SK-N-SH (cell line): ENCODE data around the gene CCDC27.

Experiments used
- ELF1 ChIP-seq: IDR thresholded peaks from 2 replicates; pipeline ENCODE4 v1.4.0; 2012
- EP300 ChIP-seq, 2 experiments: IDR thresholded peaks; 2 replicates each; pipeline versions ENCODE4 v1.4.0 to v1.6.1; 2012; ENCODE audit warnings: borderline replicate concordance in 1 of 2, low read depth in 1 of 2, low read length in 1 of 2
- FOXJ3 ChIP-seq: sonication (generic); formaldehyde crosslinking; IDR thresholded peaks from 2 replicates; pipeline ENCODE4 v1.5.1; 2020; ENCODE audit warnings: mild to moderate bottlenecking, missing genetic modification reagents
- GABPA ChIP-seq: IDR thresholded peaks from 2 replicates; pipeline ENCODE4 v1.4.0; 2012; ENCODE audit warnings: low read depth, mild to moderate bottlenecking
- NFIC ChIP-seq: IDR thresholded peaks from 2 replicates; pipeline ENCODE4 v1.4.0; 2012; ENCODE audit warnings: borderline replicate concordance
- POLR2AphosphoS5 ChIP-seq: IDR thresholded peaks from 2 replicates; pipeline ENCODE4 v1.6.1; 2012; ENCODE audit warnings: low read depth, low read length
- RAD21 ChIP-seq: IDR thresholded peaks from 2 replicates; pipeline ENCODE4 v1.6.1; 2012; ENCODE audit warnings: mild to moderate bottlenecking, low read length
- RCOR1 ChIP-seq: fragments of 150-350 bp; IDR thresholded peaks from 2 replicates; pipeline ENCODE4 v1.6.1; 2017; ENCODE audit warnings: antibody characterized with exemption, low read length
- SMC3 ChIP-seq: IDR thresholded peaks from 2 replicates; pipeline ENCODE4 v1.6.1; 2012; ENCODE audit warnings: low read depth, low read length, improper control_type of control experiment
- TAF1 ChIP-seq: IDR thresholded peaks from 2 replicates; pipeline ENCODE4 v1.6.1; 2012; ENCODE audit warnings: low read depth, mild to moderate bottlenecking, low read length, moderate library complexity, borderline replicate concordance
- TF ChIP-seq, protein P1 (sequence below): fragments of 200-600 bp; sonication (generic); IDR thresholded peaks from 2 replicates; pipeline ENCODE4 v1.6.1; 2017; ENCODE audit warnings: antibody characterized with exemption, mild to moderate bottlenecking, moderate library complexity
- TF ChIP-seq, protein P2 (sequence below): IDR thresholded peaks from 2 replicates; pipeline ENCODE4; 2012
- TF ChIP-seq, protein P3 (sequence below): IDR thresholded peaks from 2 replicates; pipeline ENCODE4 v1.4.0; 2012; ENCODE audit warnings: low read depth

DNA sequence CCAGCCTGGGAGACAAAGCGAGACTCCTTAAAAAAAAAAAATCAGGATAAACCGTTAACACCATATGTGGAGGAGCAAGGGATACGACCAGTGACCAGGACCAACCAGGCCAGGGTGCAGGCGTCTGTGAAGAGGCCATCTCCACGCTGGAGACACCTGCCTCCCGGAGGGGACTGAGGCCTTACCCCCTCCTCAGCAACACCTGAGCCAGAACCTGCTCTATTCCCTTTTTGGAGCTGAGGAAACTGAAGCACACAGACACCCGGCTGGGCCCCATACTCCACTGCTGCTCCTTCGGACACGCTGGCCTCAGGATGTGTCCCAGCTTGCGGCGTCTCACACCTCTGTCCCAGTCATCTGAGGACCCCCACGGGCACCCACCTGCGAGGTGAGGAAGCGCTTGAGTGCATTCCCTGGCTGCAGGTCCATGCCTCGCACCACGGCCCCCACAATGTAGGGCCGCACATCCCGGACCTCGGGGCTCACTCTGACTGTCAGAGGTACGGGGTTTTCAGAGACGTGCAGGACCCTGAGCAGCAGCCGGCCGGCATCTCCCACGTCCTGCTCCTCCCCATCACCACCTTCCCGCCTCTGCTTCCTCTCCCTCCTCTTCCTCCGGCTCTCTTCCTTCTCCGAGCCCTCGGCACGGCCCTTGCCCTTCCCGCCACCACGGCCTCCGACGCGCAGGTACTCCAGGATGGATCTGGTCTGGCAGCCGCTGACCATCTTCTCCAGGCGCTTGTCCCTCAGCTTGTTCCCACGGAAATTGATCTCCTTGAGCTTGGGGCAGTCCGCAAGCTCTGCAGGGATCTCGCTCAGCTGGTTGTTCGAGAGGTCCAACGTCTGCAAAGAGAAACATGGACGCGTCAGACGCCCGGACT is 34.5 kb downstream of the CCDC27 start:
- TF ChIP-seq, protein P1, sequence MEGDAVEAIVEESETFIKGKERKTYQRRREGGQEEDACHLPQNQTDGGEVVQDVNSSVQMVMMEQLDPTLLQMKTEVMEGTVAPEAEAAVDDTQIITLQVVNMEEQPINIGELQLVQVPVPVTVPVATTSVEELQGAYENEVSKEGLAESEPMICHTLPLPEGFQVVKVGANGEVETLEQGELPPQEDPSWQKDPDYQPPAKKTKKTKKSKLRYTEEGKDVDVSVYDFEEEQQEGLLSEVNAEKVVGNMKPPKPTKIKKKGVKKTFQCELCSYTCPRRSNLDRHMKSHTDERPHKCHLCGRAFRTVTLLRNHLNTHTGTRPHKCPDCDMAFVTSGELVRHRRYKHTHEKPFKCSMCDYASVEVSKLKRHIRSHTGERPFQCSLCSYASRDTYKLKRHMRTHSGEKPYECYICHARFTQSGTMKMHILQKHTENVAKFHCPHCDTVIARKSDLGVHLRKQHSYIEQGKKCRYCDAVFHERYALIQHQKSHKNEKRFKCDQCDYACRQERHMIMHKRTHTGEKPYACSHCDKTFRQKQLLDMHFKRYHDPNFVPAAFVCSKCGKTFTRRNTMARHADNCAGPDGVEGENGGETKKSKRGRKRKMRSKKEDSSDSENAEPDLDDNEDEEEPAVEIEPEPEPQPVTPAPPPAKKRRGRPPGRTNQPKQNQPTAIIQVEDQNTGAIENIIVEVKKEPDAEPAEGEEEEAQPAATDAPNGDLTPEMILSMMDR: no peak
- TF ChIP-seq FOXJ3 (CRISPR knock-in tag) (no peak), RAD21 (no peak), RCOR1 (no peak), POLR2AphosphoS5 (no peak), NFIC (no peak), ELF1 (no peak), TAF1 (no peak), GABPA (no peak), EP300 (IDR thresholded peaks at IDR 0.05; ENCODE audit: borderline replicate concordance in 1 of 2, low read depth in 1 of 2, low read length in 1 of 2) (no peak), SMC3 (no peak)
- TF ChIP-seq, protein P2, sequence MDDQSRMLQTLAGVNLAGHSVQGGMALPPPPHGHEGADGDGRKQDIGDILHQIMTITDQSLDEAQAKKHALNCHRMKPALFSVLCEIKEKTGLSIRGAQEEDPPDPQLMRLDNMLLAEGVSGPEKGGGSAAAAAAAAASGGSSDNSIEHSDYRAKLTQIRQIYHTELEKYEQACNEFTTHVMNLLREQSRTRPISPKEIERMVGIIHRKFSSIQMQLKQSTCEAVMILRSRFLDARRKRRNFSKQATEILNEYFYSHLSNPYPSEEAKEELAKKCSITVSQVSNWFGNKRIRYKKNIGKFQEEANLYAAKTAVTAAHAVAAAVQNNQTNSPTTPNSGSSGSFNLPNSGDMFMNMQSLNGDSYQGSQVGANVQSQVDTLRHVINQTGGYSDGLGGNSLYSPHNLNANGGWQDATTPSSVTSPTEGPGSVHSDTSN: no peak
- TF ChIP-seq, protein P3, sequence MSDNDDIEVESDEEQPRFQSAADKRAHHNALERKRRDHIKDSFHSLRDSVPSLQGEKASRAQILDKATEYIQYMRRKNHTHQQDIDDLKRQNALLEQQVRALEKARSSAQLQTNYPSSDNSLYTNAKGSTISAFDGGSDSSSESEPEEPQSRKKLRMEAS: no peak
